Measurements from ENCODE around the gene CNTD1. TPM values are rescaled to one million over a fixed set of nuclear protein-coding genes. Genes with fewer than 3 reads are reported as not detected.
"Not testable (repeated sequence)": the region's sequence is repeated elsewhere in the genome, so short reads cannot be mapped to it uniquely, and the experiment has no call there.

Gene CNTD1
- polyA plus RNA-seq, 3 donors = 1.6 to 2.0 (median 1.7) TPM

- no peak for DNase-seq (ENCODE audit: low read depth in 3 of 3, low spot score in 2 of 3)
Measured at GRCh38 chr17:42844271-42844670, 45.6 kb downstream of the CNTD1 start, which contains the start of gene AOC2. Gene AOC2, plus strand, starts transcription at chr17:42844580. Its CDS starts 47 bp downstream, at chr17:42844627.

GRCh38 chr17:42844761-42845555 is 46.3 kb downstream of the CNTD1 start:
- no peak for DNase-seq (ENCODE audit: low read depth in 3 of 3, low spot score in 2 of 3)

GRCh38 chr17:42845556-42845917 is 46.9 kb downstream of the CNTD1 start:
- DNase-seq (ENCODE audit: low read depth in 3 of 3, low spot score in 2 of 3) = no peak

GRCh38 chr17:42845918-42846593 is 47.4 kb downstream of the CNTD1 start:
- no peak for DNase-seq (ENCODE audit: low read depth in 3 of 3, low spot score in 2 of 3)

- DNase-seq (ENCODE audit: low read depth in 3 of 3, low spot score in 2 of 3) = no peak
Measured at GRCh38 chr17:42846594-42847280, 48.1 kb downstream of the CNTD1 start.

GRCh38 chr17:42848093-42848492 is 49.4 kb downstream of the CNTD1 start:
- DNase-seq (ENCODE audit: low read depth in 3 of 3, low spot score in 2 of 3) = no peak

GRCh38 chr17:42849031-42849430 is 50.4 kb downstream of the CNTD1 start:
- no peak for DNase-seq (ENCODE audit: low read depth in 3 of 3, low spot score in 2 of 3)

GRCh38 chr17:42849451-42850181 is 51.0 kb downstream of the CNTD1 start:
- no peak for DNase-seq (ENCODE audit: low read depth in 3 of 3, low spot score in 2 of 3)

- no peak for DNase-seq (ENCODE audit: low read depth in 3 of 3, low spot score in 2 of 3)
Measured at GRCh38 chr17:42850954-42851353, 52.3 kb downstream of the CNTD1 start, which contains the start of gene AOC3. Gene AOC3, plus strand, starts transcription at chr17:42851199. Its CDS starts 145 bp downstream, at chr17:42851344.

GRCh38 chr17:42851371-42852240 is 52.9 kb downstream of the CNTD1 start:
- not testable (repeated sequence) for DNase-seq (ENCODE audit: low read depth in 3 of 3, low spot score in 2 of 3)

GRCh38 chr17:42852351-42852750 is 53.7 kb downstream of the CNTD1 start:
- DNase-seq (ENCODE audit: low read depth in 3 of 3, low spot score in 2 of 3) = no peak

- no peak for DNase-seq (ENCODE audit: low read depth in 3 of 3, low spot score in 2 of 3)
Measured at GRCh38 chr17:42853004-42853403, 54.3 kb downstream of the CNTD1 start.

- no peak for DNase-seq (ENCODE audit: low read depth in 3 of 3, low spot score in 2 of 3)
Measured at GRCh38 chr17:42853597-42853967, 54.9 kb downstream of the CNTD1 start.

GRCh38 chr17:42853968-42854790 is 55.5 kb downstream of the CNTD1 start:
- no peak for DNase-seq (ENCODE audit: low read depth in 3 of 3, low spot score in 2 of 3)

- no peak for DNase-seq (ENCODE audit: low read depth in 3 of 3, low spot score in 2 of 3)
Measured at GRCh38 chr17:42855048-42855596, 56.5 kb downstream of the CNTD1 start.

GRCh38 chr17:42856093-42856492 is 57.4 kb downstream of the CNTD1 start:
- not testable (repeated sequence) for DNase-seq (ENCODE audit: low read depth in 3 of 3, low spot score in 2 of 3)

GRCh38 chr17:42856516-42856915 is 57.9 kb downstream of the CNTD1 start:
- DNase-seq (ENCODE audit: low read depth in 3 of 3, low spot score in 2 of 3) = not testable (repeated sequence)

GRCh38 chr17:42857389-42857788 is 58.7 kb downstream of the CNTD1 start:
- DNase-seq (ENCODE audit: low read depth in 3 of 3, low spot score in 2 of 3) = no peak

Data from right renal cortex interstitium (tissue), 3 donors.